IPS-18c (cell line): Measurements from ENCODE around the gene TCEA3.
A peak's percentile ranks its signal among the peaks of the same experiment; 100 is the strongest.
"Not testable (repeated sequence)": the region's sequence is repeated elsewhere in the genome, so short reads cannot be mapped to it uniquely, and the experiment has no call there.

Source experiments
- H3K4me3 ChIP-seq: 2 replicates; pipeline ENCODE4 v1.7.0; 2013; ENCODE audit warnings: low read depth, mild to moderate bottlenecking, low read length, moderate library complexity; ENCODE audit not compliant: insufficient read depth
- H3K9me3 ChIP-seq: one replicate; pipeline ENCODE4 v1.6.1; 2013; ENCODE audit warnings: mild to moderate bottlenecking, low read length, moderate library complexity; ENCODE audit not compliant: control insufficient read depth, insufficient read depth

The TCEA3 gene

GRCh38 chr1:23385119-23385621, 39.4 kb downstream of the TCEA3 start:
- Histone ChIP-seq H3K4me3 (no peak overlapping the region), H3K9me3 (peaks cover 4% of the 10 kb centered on the region)

- H3K4me3 ChIP-seq = no peak overlapping the region
- peaks cover 4% of the 10 kb centered on the region for H3K9me3 ChIP-seq
Measured at GRCh38 chr1:23384312-23385058, 40.1 kb downstream of the TCEA3 start.

- H3K4me3 ChIP-seq = no peak overlapping the region
Measured at GRCh38 chr1:23383577-23384311, 40.8 kb downstream of the TCEA3 start.

GRCh38 chr1:23381233-23381885, 43.2 kb downstream of the TCEA3 start:
- H3K4me3 ChIP-seq = no peak overlapping the region
- H3K9me3 ChIP-seq = peaks cover 4% of the 10 kb centered on the region

More at GRCh38 chr1:23383577-23384311, 40.8 kb downstream of the TCEA3 start:
- peaks cover 4% of the 10 kb centered on the region for H3K9me3 ChIP-seq

- no peak overlapping the region for H3K4me3 ChIP-seq
- peaks cover 4% of the 10 kb centered on the region for H3K9me3 ChIP-seq
Measured at GRCh38 chr1:23380719-23381118, 43.8 kb downstream of the TCEA3 start.

- H3K9me3 ChIP-seq, H3K4me3 ChIP-seq: not testable (repeated sequence)
Measured at GRCh38 chr1:23380236-23380635, 44.3 kb downstream of the TCEA3 start.

GRCh38 chr1:23376890-23377811, 47.4 kb downstream of the TCEA3 start:
- H3K4me3 ChIP-seq = no peak overlapping the region

GRCh38 chr1:23374079-23374735, 50.3 kb downstream of the TCEA3 start:
- H3K9me3 ChIP-seq, H3K4me3 ChIP-seq: not testable (repeated sequence)

More at GRCh38 chr1:23376890-23377811, 47.4 kb downstream of the TCEA3 start:
- peaks cover 1% of the 10 kb centered on the region for H3K9me3 ChIP-seq

- H3K4me3 ChIP-seq = no peak overlapping the region
- no peaks in the 10 kb centered on the region for H3K9me3 ChIP-seq
Measured at GRCh38 chr1:23371987-23372880, 52.3 kb downstream of the TCEA3 start.

GRCh38 chr1:23370709-23371584, 53.6 kb downstream of the TCEA3 start:
- no peaks in the 10 kb centered on the region for H3K9me3 ChIP-seq
- H3K4me3 ChIP-seq = 0 out of 2 replicates have a peak overlapping the region, but pooled peaks have one; percentile 4

GRCh38 chr1:23370330-23370708, 54.2 kb downstream of the TCEA3 start:
- no peaks in the 10 kb centered on the region for H3K9me3 ChIP-seq
- H3K4me3 ChIP-seq = no peak overlapping the region

- H3K9me3 ChIP-seq = no peaks in the 10 kb centered on the region
Measured at GRCh38 chr1:23369335-23370013, 55.1 kb downstream of the TCEA3 start, which contains the start of gene ZNF436. TSS of gene ZNF436 (minus strand) at chr1:23369836. CDS start at chr1:23368005, 1,831 bp downstream.

GRCh38 chr1:23368562-23369334, 55.8 kb downstream of the TCEA3 start:
- H3K9me3 ChIP-seq = no peaks in the 10 kb centered on the region
- peak overlapping the region; percentile 97 for H3K4me3 ChIP-seq

More at GRCh38 chr1:23369335-23370013, 55.1 kb downstream of the TCEA3 start, which contains the start of gene ZNF436:
- H3K4me3 ChIP-seq = peak within 1 kb of the TSS; percentile 97
